A549 (cell line): ENCODE data around the gene PEX11B. TPM values are rescaled to one million over a fixed set of nuclear protein-coding genes. Genes with fewer than 3 reads are reported as not detected.

Experiments used
- ATAC-seq, 2 experiments: fragments of 200-7000 bp in 1 of 2; fragments of >200 bp in 1 of 2; cut with Nextera tagmentation in 1 of 2; cut with Tn5 transposase in 1 of 2; 3 replicates each; pipeline versions ENCODE4 v1.8.0 to v1.9.1; 2018 to 2020; ENCODE audit warnings: mild to moderate bottlenecking in 1 of 2, moderate library complexity in 1 of 2
- CTCF ChIA-PET: fragments of 300-600 bp; sonication (Branson Sonifier 250); formaldehyde crosslinking; extraction: SDS; loops from one replicate; lab custom pipeline; 2021; ENCODE audit warnings: antibody characterized with exemption, inconsistent platforms; lab: Yijun Ruan, JAX
- POLR2A ChIA-PET: fragments of 350-600 bp; formaldehyde crosslinking; extraction: SDS; loops from one replicate; lab custom pipeline; 2021; ENCODE audit warnings: antibody characterized with exemption, inconsistent platforms; lab: Yijun Ruan, JAX
- DNase-seq, 2 experiments: peaks; one replicate each; pipeline versions ENCODE4 v3.0.0 to v3.0.0-alpha.2; 2011 to 2016; ENCODE audit warnings: low read depth in 1 of 2, low spot score in 1 of 2
- FAIRE-seq: peaks from 2 replicates; lab custom pipeline; 2011; peaks lifted over from hg19 to GRCh38; lab: Jason Lieb, UNC
- H3K27ac ChIP-seq, 2 experiments: fragments of >200 bp; sonication (Bioruptor Twin); formaldehyde crosslinking; 3 replicates each; pipeline ENCODE4 v1.5.1; 2016 to 2017
- H3K4me1 ChIP-seq: fragments of >200 bp; sonication (Bioruptor Twin); formaldehyde crosslinking; 3 replicates; pipeline ENCODE4 v1.6.1; 2016
- H3K4me2 ChIP-seq: fragments of >200 bp; sonication (Bioruptor Twin); formaldehyde crosslinking; 3 replicates; pipeline ENCODE4 v1.6.1; 2016
- H3K4me3 ChIP-seq: fragments of >200 bp; sonication (Bioruptor Twin); formaldehyde crosslinking; 3 replicates; pipeline ENCODE4 v1.5.1; 2016
- H3K9me3 ChIP-seq: fragments of >200 bp; sonication (Bioruptor Twin); formaldehyde crosslinking; 3 replicates; pipeline ENCODE4 v1.6.1; 2016
- ATOH8 ChIP-seq: fragments of 250-450 bp; sonication (Bioruptor Pico); IDR thresholded peaks from 2 replicates; pipeline ENCODE4 v1.5.0; 2020; ENCODE audit warnings: low read depth, mild to moderate bottlenecking, moderate library complexity
- CBX8 ChIP-seq: fragments of 200-600 bp; sonication (generic); IDR thresholded peaks from 2 replicates; pipeline ENCODE4 v1.6.1; 2016
- CEBPB ChIP-seq, 2 experiments: fragments of >200 bp in 1 of 2; sonication (Bioruptor Twin) in 1 of 2; formaldehyde crosslinking in 1 of 2; IDR thresholded peaks; 2 replicates each; pipeline ENCODE4 v1.6.1; 2012 to 2016
- CHD4 ChIP-seq: fragments of 200-600 bp; sonication (generic); IDR thresholded peaks from 2 replicates; pipeline ENCODE4 v1.6.1; 2016; ENCODE audit warnings: antibody characterized with exemption, mild to moderate bottlenecking, borderline replicate concordance
- CTCF ChIP-seq: fragments of >200 bp; sonication (Bioruptor Twin); formaldehyde crosslinking; IDR thresholded peaks from 3 replicates; pipeline ENCODE4 v1.5.1; 2016
- EHMT2 ChIP-seq: fragments of 200-600 bp; sonication (generic); IDR thresholded peaks from 2 replicates; pipeline ENCODE4 v1.6.1; 2016; ENCODE audit warnings: antibody characterized with exemption, low read depth, mild to moderate bottlenecking, moderate library complexity
- ELK1 ChIP-seq: fragments of 150-350 bp; IDR thresholded peaks from 2 replicates; pipeline ENCODE4 v1.6.1; 2014; ENCODE audit warnings: low read depth, mild to moderate bottlenecking, low read length
- EP300 ChIP-seq, 2 experiments: fragments of >200 bp; sonication (Bioruptor Twin); formaldehyde crosslinking; IDR thresholded peaks; 2 replicates in 1 of 2; 3 replicates in 1 of 2; pipeline ENCODE4 v1.6.1; 2016 to 2017
- ESRRA ChIP-seq: fragments of 150-350 bp; IDR thresholded peaks from 2 replicates; pipeline ENCODE4 v1.6.1; 2014; ENCODE audit warnings: mild to moderate bottlenecking, low read length, borderline replicate concordance
- FOSL2 ChIP-seq, 2 experiments: fragments of 450-650 bp in 1 of 2; fragments of >200 bp in 1 of 2; sonication (Bioruptor Twin) in 1 of 2; formaldehyde crosslinking; IDR thresholded peaks; 2 replicates each; pipeline versions ENCODE4 v1.5.0 to v1.6.1; 2016 to 2020; ENCODE audit warnings: mild to moderate bottlenecking in 1 of 2, moderate library complexity in 1 of 2
- FOXS1 ChIP-seq: fragments of 250-450 bp; sonication (Bioruptor Pico); IDR thresholded peaks from 2 replicates; pipeline ENCODE4 v1.5.0; 2020; ENCODE audit warnings: mild to moderate bottlenecking, moderate library complexity
- GATA3 ChIP-seq: IDR thresholded peaks from 2 replicates; pipeline ENCODE4 v1.6.1; 2012; ENCODE audit warnings: borderline replicate concordance
- HES2 ChIP-seq: fragments of >200 bp; sonication (Bioruptor Twin); formaldehyde crosslinking; IDR thresholded peaks from 2 replicates; pipeline ENCODE4 v1.6.1; 2016
- HOXB13 ChIP-seq: fragments of 250-450 bp; sonication (Bioruptor Pico); IDR thresholded peaks from 2 replicates; pipeline ENCODE4 v1.5.0; 2020; ENCODE audit warnings: low read depth, mild to moderate bottlenecking, moderate library complexity
- KDM1A ChIP-seq: fragments of 200-600 bp; sonication (generic); IDR thresholded peaks from 2 replicates; pipeline ENCODE4 v1.6.1; 2016; ENCODE audit warnings: low read depth, mild to moderate bottlenecking
- MYC ChIP-seq: IDR thresholded peaks from 2 replicates; pipeline ENCODE4 v1.6.1; 2012; ENCODE audit warnings: mild to moderate bottlenecking, inconsistent platforms, low read length, improper control_type of control experiment, borderline replicate concordance
- NR3C1 ChIP-seq: fragments of >200 bp; sonication (Bioruptor Twin); formaldehyde crosslinking; IDR thresholded peaks from 3 replicates; pipeline ENCODE4 v1.6.1; 2017
- POLR2AphosphoS2 ChIP-seq: conservative IDR thresholded peaks from 2 replicates; pipeline ENCODE4 v1.6.1; 2012; ENCODE audit warnings: low read length, improper control_type of control experiment, inconsistent platforms
- REST ChIP-seq: fragments of 200-600 bp; sonication (generic); IDR thresholded peaks from 2 replicates; pipeline ENCODE4 v1.6.1; 2016; ENCODE audit warnings: antibody characterized with exemption, mild to moderate bottlenecking, moderate library complexity
- TFCP2L1 ChIP-seq: fragments of 250-450 bp; sonication (Bioruptor Pico); IDR thresholded peaks from 2 replicates; pipeline ENCODE4 v1.5.0; 2021; ENCODE audit warnings: mild to moderate bottlenecking
- TP53 ChIP-seq: fragments of 250-450 bp; sonication (Bioruptor Pico); IDR thresholded peaks from 2 replicates; pipeline ENCODE4 v1.5.0; 2021; ENCODE audit warnings: mild to moderate bottlenecking, moderate library complexity
- ZC3H11A ChIP-seq: fragments of 450-650 bp; IDR thresholded peaks from 2 replicates; pipeline ENCODE4 v1.6.1; 2014; ENCODE audit warnings: antibody characterized with exemption, mild to moderate bottlenecking
- ZNF302 ChIP-seq: fragments of 250-450 bp; sonication (Bioruptor Pico); IDR thresholded peaks from 2 replicates; pipeline ENCODE4 v1.9.0; 2021; ENCODE audit warnings: inconsistent platforms, mild to moderate bottlenecking, moderate library complexity
- ZSCAN20 ChIP-seq: fragments of 250-450 bp; sonication (Bioruptor Pico); IDR thresholded peaks from 2 replicates; pipeline ENCODE4 v1.8.0; 2022; ENCODE audit warnings: mild to moderate bottlenecking, moderate library complexity
- WGBS: methylation state at CpG from one replicate; pipeline ENCODE4 v1.1.6; 2017; ENCODE audit errors: missing lambda C conversion rate; 5-methylcytosine and 5-hydroxymethylcytosine counted together
- polyA plus RNA-seq, 4 experiments: library from polyadenylated mRNA; depleted of rRNA in 3 of 4; stranded (reverse); fragments of >200 nt; fragmentation: RNase III in 1 of 4; extraction: RNeasy Plus Mini Kit Qiagen cat#74134 plus additional on column Dnase treatment in 1 of 4; gene quantifications; 2 replicates in 3 of 4; 3 replicates in 1 of 4; pipeline ENCODE4 v1.2.3, GENCODE V29; 2011 to 2017

Gene PEX11B
- polyA plus RNA-seq, 2 of the 4 experiments (the other 2 are of a cell fraction), result 13.9 to 40.6 TPM

GRCh38 chr1:145956781-145957442, 38.4 kb upstream of the PEX11B start:
- Histone ChIP-seq H3K4me3 (peak overlapping the region; percentile 68), H3K4me2 (peak overlapping the region; percentile 95), H3K4me1 (peaks cover 36% of the 10 kb centered on the region), H3K9me3 (no peaks in the 10 kb centered on the region), H3K27ac (peak overlapping the region; percentile 91 to 97)
- CTCF ChIA-PET, result interaction anchor here (0.6 to 4.1 kb wide), 6 partner anchors 10 to 47 kb away, joined by 3 to 18 read pairs (median 11); partner anchors contain the start of genes ITGA10 and RBM8A
- DNase-seq (no peak), ATAC-seq (no peak), FAIRE-seq (no peak)
- POLR2A ChIA-PET, result interaction anchor here (0.8 to 3.8 kb wide), 7 partner anchors 15 to 111 kb away, joined by 3 to 62 read pairs (median 9); partner anchors contain the start of genes NUDT17, PEX11B, PIAS3 and RBM8A
- 8% methylated on average over 3 of the region's 3 CpGs for WGBS
- TF ChIP-seq ZC3H11A (no peak), TFCP2L1 (CRISPR knock-in tag) (no peak), GATA3 (no peak), ESRRA (no peak), MYC (no peak), ATOH8 (CRISPR knock-in tag) (no peak), EHMT2 (no peak), CHD4 (no peak), ELK1 (no peak), NR3C1 (no peak), TP53 (CRISPR knock-in tag) (no peak), KDM1A (no peak), CBX8 (no peak), ZNF302 (CRISPR knock-in tag) (no peak), ZSCAN20 (no peak)

- H3K9me3 ChIP-seq, result no peaks in the 10 kb centered on the region
- ChIA-PET POLR2A (interaction anchor here (0.6 kb wide), 1 partner anchor 73 kb away, joined by 5 read pairs; no protein-coding TSS in a partner anchor), CTCF (interaction anchor here (0.9 to 4.1 kb wide), 5 partner anchors 12 to 65 kb away, joined by 3 to 18 read pairs (median 11); partner anchors contain the start of genes ITGA10 and RBM8A)
- H3K4me2 ChIP-seq, result peak overlapping the region; percentile 95
- TF ChIP-seq NR3C1 (no peak), POLR2AphosphoS2 (no peak), EP300 (IDR thresholded peaks at IDR 0.05) (no peak), CEBPB (IDR thresholded peaks at IDR 0.05) (no peak), FOXS1 (CRISPR knock-in tag) (no peak), REST (no peak), ATOH8 (CRISPR knock-in tag) (no peak), FOSL2 (IDR thresholded peaks at IDR 0.05) (no peak), FOSL2 (CRISPR knock-in tag; IDR thresholded peaks at IDR 0.05) (no peak), CTCF (no peak), HOXB13 (no peak), HES2 (no peak), ZC3H11A (no peak)
- FAIRE-seq (no peak), DNase-seq (no peak), ATAC-seq (no peak)
- H3K4me3 ChIP-seq, result peak overlapping the region; percentile 68
- H3K4me1 ChIP-seq, result peaks cover 30% of the 10 kb centered on the region
- peak overlapping the region; percentile 91 to 97; a peak in 5 of 6 replicates for H3K27ac ChIP-seq
Measured at GRCh38 chr1:145956361-145956760, 37.8 kb upstream of the PEX11B start.
